SW480 (cell line): ENCODE data around the gene SUSD3.
A peak's percentile ranks its signal among the peaks of the same experiment; 100 is the strongest.
"Not testable (repeated sequence)": the region's sequence is repeated elsewhere in the genome, so short reads cannot be mapped to it uniquely, and the experiment has no call there.

Experiments used
- DNase-seq: peaks from one replicate; pipeline ENCODE4 v3.0.0-alpha.2; 2016; ENCODE audit warnings: low spot score

The SUSD3 gene

GRCh38 chr9:93093877-93094657, 35.6 kb downstream of the SUSD3 start:
- no peak for DNase-seq

GRCh38 chr9:93094658-93095204, 36.2 kb downstream of the SUSD3 start:
- DNase-seq, result no peak

GRCh38 chr9:93095205-93096130, 37.0 kb downstream of the SUSD3 start:
- DNase-seq, result peak; percentile 95

GRCh38 chr9:93096131-93096802, 37.8 kb downstream of the SUSD3 start, which contains the start of gene CARD19:
CARD19 (plus strand) TSS chr9:93096217; CDS start chr9:93096346, 129 bp downstream.
- DNase-seq, result peak; percentile 55

- DNase-seq, result no peak
Measured at GRCh38 chr9:93096811-93097382, 38.4 kb downstream of the SUSD3 start.

GRCh38 chr9:93097511-93098201, 39.2 kb downstream of the SUSD3 start:
- DNase-seq, result no peak

GRCh38 chr9:93098236-93098946, 39.9 kb downstream of the SUSD3 start:
- peak; percentile 86 for DNase-seq

- DNase-seq, result no peak
Measured at GRCh38 chr9:93099551-93100275, 41.2 kb downstream of the SUSD3 start.

- no peak for DNase-seq
Measured at GRCh38 chr9:93100276-93100636, 41.8 kb downstream of the SUSD3 start.

GRCh38 chr9:93101086-93101485, 42.6 kb downstream of the SUSD3 start:
- DNase-seq, result not testable (repeated sequence)

- DNase-seq, result no peak
Measured at GRCh38 chr9:93105620-93106019, 47.1 kb downstream of the SUSD3 start.

- DNase-seq, result no peak
Measured at GRCh38 chr9:93107151-93107824, 48.8 kb downstream of the SUSD3 start.

- no peak for DNase-seq
Measured at GRCh38 chr9:93107825-93108161, 49.3 kb downstream of the SUSD3 start.

GRCh38 chr9:93108291-93109041, 50.0 kb downstream of the SUSD3 start:
- DNase-seq, result no peak

GRCh38 chr9:93110311-93110855, 51.9 kb downstream of the SUSD3 start:
- no peak for DNase-seq

GRCh38 chr9:93111001-93111370, 52.5 kb downstream of the SUSD3 start:
- no peak for DNase-seq

- DNase-seq, result no peak
Measured at GRCh38 chr9:93111371-93112115, 53.0 kb downstream of the SUSD3 start.
